HG02763 (cell line): ENCODE data around the gene ARSH.
"Not testable (repeated sequence)": the region's sequence is repeated elsewhere in the genome, so short reads cannot be mapped to it uniquely, and the experiment has no call there.

Experiments
- ATAC-seq: cut with Tn5 transposase; IDR thresholded peaks from one replicate; pipeline ENCODE4 v1.9.1; 2021; ENCODE audit warnings: mild to moderate bottlenecking, moderate library complexity; ENCODE audit not compliant: unreplicated experiment

Gene ARSH

GRCh38 chrX:3037218-3037617 lies 30.9 kb downstream of the ARSH start:
- ATAC-seq: no peak

- no peak for ATAC-seq
These were observed 37.9 kb downstream of the ARSH start for GRCh38 chrX:3044196-3044595.

DNA sequence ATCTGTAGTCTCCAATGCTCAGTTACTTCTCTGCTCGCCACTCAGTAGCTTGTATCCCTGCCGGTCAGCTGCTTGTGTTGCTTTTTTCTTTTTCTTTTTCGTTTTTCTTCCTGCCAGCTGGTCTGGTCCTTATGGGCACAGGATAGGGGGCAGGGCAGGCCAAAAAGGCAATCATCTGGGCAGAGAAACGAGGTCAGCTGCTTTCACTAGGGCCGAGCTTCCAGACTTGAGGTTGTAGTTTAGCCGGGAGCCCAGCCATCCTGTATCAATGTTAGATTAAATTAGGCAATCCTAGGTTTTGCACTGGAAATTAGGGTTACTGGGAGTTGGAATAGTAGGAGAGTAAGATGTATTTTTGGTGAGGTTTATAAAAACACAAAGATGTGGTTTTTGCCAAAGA lies 38.3 kb downstream of the ARSH start:
- no peak for ATAC-seq

DNA sequence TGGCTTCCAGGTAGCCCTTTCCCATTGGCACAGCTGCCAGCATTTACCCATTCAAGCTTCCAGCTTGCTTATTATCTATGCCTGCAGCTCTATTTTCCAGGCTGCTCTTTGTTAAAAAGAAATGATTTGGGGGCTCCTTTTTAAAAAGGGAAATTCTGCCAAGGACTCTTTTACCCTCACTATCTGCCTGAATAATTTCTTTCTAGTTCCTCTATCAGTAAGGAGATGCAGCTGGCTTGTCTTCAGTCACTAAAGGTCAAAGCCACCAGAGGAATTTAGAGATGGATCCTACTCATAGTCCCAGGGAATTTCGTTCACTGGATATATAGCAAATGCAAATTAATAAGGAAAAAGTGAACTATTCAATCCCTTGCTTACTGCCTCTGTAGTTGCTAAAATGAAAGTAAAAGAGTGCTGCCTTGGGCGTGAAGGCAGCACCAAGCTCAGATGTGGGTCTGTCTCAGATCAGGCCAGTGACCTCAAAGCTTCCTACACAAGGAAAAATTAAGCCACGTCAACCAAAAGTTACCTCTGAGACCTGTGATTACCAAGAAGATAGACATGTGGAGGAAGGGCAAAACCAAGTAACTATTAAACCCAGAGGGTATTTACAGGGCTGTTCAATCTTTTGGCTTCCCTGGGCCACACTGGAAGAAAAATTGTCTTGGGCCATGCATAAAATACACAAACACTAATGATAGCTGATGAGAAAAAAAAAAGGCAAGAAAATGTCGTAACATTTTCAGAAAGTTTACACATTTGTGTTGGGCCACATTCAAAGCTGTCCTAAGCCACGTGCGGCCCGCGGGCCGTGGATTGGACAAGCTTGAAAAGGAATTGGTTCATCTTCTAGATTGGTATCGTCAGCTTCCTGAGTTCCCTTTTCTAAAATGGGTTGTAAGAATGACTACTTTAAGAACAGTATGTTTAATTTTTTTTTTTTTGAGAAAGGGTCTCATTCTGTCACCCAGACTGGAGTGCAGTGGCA lies 40.2 kb downstream of the ARSH start:
- no peak for ATAC-seq

DNA sequence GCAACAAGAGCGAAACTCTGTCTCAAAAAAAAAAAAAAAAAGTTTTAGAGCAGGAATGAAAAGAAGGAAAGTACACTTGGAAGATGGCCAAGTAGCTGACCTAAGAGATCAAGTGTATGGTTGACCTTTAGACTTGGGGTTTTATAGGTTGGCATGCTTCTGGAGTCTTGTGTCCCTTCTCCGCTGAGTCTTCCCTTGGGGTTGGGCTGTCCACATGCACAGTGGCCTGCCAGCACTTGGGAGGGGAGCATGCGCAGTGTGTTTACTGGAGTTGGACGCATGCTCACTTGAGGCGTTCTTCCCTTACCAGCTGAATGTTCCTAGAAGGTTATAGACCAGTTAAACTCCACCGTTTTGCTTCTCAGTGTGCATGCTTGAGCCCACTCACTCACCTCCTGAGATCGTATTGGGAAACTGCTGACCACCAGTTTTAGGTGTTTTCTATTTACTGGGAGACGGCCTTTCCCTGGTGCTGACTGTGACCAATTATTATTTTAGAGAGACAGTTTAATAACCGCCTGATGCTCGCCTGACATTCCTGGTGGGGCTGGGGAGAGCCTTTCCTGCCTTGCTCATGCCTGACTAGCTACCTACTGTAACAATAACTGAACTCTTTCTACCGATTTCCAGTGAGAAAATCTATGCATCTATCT lies 44.3 kb downstream of the ARSH start:
- ATAC-seq: not testable (repeated sequence)

DNA sequence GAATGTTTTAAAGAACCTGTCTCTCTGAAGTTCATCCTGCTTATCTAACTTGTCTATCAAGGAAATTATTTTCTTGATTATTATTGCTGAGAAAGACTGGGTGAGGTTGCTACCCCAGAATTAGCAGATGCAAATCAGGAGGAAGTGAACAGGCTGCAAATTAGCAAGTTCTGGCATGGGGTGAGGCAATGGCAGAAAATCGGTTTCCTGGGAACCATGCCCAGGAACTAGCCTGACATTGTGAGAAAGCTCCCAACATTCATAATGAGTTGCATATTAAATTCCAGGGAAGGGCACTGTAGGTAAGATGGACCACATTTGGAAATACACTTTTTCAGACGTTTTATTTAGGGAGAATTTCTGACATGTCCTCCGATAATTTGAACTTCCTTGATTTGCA lies 46.5 kb downstream of the ARSH start:
- no peak for ATAC-seq

DNA sequence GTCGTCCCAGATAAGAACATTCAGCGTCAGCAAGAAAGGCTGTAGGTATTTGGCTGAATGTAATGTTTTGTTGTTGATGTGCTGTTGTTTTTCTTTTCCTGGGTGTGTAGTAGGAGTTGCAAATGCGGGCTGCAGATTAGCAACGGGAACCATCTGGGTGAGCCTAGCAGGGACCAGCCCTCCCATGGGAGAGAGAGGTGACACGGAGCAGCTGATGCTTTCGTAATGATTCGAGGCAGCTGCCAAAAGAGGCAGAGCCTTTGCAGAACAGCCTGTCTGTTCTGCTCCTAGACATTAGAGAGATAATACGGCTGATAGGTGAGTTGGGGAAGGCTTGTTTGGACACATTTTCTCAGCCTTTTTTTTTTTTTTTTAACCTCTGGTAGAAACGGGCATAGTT lies 60.2 kb downstream of the ARSH start:
- no peak for ATAC-seq

- ATAC-seq: no peak
These were observed 69.6 kb downstream of the ARSH start for GRCh38 chrX:3075959-3076358.

DNA sequence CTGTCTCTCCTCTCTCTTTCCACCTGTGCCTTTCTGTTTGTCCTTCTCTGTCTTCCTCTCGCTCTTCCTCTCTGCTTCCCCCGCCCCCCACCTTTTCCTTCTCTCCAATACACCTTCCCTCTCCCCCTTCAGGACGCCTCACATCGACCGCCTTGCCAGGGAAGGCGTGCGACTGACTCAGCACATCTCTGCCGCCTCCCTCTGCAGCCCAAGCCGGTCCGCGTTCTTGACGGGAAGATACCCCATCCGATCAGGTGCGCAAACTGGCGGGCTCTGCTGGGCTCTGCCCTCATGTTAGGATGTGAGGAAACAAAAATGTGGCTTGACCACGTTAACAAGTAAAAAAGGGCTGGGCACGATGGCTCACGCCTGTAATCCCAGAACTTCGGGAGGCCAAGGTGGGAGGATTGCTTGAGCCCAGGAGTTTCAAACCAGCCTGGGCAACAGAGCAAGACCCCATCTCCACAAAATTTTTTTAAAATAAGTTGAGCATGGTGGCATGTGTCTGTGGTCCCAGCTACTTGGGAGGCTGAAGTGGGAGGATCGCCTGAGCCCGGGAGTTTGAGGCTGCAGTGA lies 70.2 kb downstream of the ARSH start:
- ATAC-seq: no peak
